GM12892 (cell line): ENCODE measurements around the gene SFRP2.

Experiments used
- DNase-seq: peaks from one replicate; pipeline ENCODE4 v3.0.0; 2011; ENCODE audit not compliant: insufficient read length
- FAIRE-seq: peaks from 2 replicates; lab custom pipeline; 2011; peaks lifted over from hg19 to GRCh38; lab: Jason Lieb, UNC
- POLR2A ChIP-seq: IDR thresholded peaks from 2 replicates; pipeline ENCODE4 v1.6.1; 2011; ENCODE audit warnings: low read depth, low read length, control low read depth
- POLR2AphosphoS5 ChIP-seq: IDR thresholded peaks from 2 replicates; pipeline ENCODE4 v1.6.1; 2011; ENCODE audit warnings: low read depth, low read length, control low read depth
- TAF1 ChIP-seq: IDR thresholded peaks from 2 replicates; pipeline ENCODE4 v1.6.1; 2011; ENCODE audit warnings: low read depth, mild to moderate bottlenecking, control low read depth, low read length, borderline replicate concordance

The SFRP2 gene

GRCh38 chr4:153782581-153782980 is 6.3 kb downstream of the SFRP2 start:
- FAIRE-seq = no peak
- TF ChIP-seq TAF1 = no peak
- TF ChIP-seq POLR2A = no peak
- no peak for TF ChIP-seq POLR2AphosphoS5
- DNase-seq = no peak

- TF ChIP-seq POLR2AphosphoS5 (no peak), TAF1 (no peak), POLR2A (no peak)
Observed at GRCh38 chr4:153781717-153782416, 7.0 kb downstream of the SFRP2 start.

GRCh38 chr4:153781280-153781679 is 7.6 kb downstream of the SFRP2 start:
- TF ChIP-seq POLR2AphosphoS5 (no peak), POLR2A (no peak), TAF1 (no peak)
- FAIRE-seq = no peak
- no peak for DNase-seq

More at GRCh38 chr4:153781717-153782416, 7.0 kb downstream of the SFRP2 start:
- DNase-seq (no peak), FAIRE-seq (peak; percentile 38)

DNA sequence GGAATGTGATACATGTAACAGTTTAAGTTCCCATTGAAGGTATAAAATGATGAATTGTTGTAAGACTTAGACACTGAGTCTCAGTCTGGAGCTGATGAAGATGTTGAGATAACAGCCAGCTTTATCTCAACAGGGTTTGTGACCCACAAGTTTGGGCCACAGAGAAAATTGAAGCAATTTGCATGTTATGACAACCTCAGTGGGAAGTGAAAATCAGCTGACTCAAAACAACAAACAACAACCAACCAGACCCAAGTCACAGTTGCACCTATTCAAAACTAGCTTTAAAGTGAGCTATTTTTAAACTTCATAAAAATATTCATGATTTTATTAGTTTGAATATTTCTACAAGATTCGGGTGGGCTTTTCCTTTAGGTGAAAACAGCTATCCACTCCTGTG is 8.0 kb downstream of the SFRP2 start:
- DNase-seq (no peak), FAIRE-seq (peak; percentile 14)
- no peak for TF ChIP-seq TAF1
- no peak for TF ChIP-seq POLR2AphosphoS5
- TF ChIP-seq POLR2A = no peak

- TF ChIP-seq TAF1 (no peak), POLR2AphosphoS5 (no peak), POLR2A (no peak)
- FAIRE-seq = no peak
- no peak for DNase-seq
Observed at GRCh38 chr4:153780221-153780620, 8.7 kb downstream of the SFRP2 start.

- DNase-seq (no peak), FAIRE-seq (no peak)
- TF ChIP-seq POLR2AphosphoS5 (no peak), POLR2A (no peak), TAF1 (no peak)
Observed at GRCh38 chr4:153778383-153778782, 10.5 kb downstream of the SFRP2 start.

- DNase-seq = no peak
- no peak for FAIRE-seq
- no peak for TF ChIP-seq TAF1
- no peak for TF ChIP-seq POLR2AphosphoS5
- no peak for TF ChIP-seq POLR2A
Observed at GRCh38 chr4:153777421-153777820, 11.5 kb downstream of the SFRP2 start.

GRCh38 chr4:153776601-153777000 is 12.3 kb downstream of the SFRP2 start:
- no peak for FAIRE-seq

DNA sequence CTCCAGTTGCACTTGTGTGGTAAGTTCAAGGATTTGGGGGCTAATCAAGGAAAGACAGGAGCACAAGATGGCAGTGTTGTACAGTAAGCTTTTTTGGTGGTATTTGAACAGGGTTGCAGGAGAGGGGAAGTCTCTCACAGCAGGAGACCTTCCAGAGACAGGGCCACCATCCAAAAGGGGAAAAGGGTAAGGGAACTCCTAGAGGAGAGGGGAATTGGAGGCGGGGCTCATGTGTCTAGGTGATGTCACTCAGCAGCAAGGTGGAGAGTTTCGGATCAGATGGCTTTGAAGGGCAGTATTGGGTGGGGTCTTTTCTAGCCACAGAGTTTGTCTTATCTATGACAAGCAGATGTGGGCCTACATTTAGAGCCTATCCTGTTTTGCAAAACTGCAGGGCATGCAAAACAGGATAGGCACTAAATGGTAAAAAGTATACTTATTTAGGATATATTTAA is 15.6 kb downstream of the SFRP2 start:
- TF ChIP-seq POLR2AphosphoS5 (no peak), POLR2A (no peak), TAF1 (no peak)
- no peak for DNase-seq
- no peak for FAIRE-seq

More at GRCh38 chr4:153776601-153777000, 12.3 kb downstream of the SFRP2 start:
- no peak for DNase-seq
- no peak for TF ChIP-seq POLR2AphosphoS5
- no peak for TF ChIP-seq POLR2A
- no peak for TF ChIP-seq TAF1

DNA sequence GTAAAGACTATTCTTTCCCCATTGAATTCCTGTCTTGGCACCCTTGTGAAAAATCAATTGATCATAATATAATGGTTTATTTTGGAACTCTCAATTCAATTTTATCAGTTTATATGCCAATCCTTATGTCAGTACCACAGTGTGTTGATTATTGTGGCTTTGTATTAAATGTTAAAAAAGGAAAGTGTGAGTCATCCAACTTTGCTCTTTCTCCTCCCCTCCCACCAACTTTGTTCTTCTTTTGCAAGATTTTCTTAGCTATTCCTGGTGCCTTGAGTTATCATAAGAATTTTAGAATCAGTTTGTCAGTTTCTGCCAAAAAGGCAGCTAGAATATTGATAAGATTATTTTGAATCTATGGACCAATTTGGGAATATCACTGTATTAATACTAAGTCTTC is 17.8 kb downstream of the SFRP2 start:
- DNase-seq = no peak
- TF ChIP-seq TAF1 (no peak), POLR2A (no peak), POLR2AphosphoS5 (no peak)
- no peak for FAIRE-seq

GRCh38 chr4:153766758-153767157 is 22.1 kb downstream of the SFRP2 start:
- DNase-seq = no peak
- FAIRE-seq = no peak
- TF ChIP-seq POLR2AphosphoS5 (no peak), POLR2A (no peak), TAF1 (no peak)

DNA sequence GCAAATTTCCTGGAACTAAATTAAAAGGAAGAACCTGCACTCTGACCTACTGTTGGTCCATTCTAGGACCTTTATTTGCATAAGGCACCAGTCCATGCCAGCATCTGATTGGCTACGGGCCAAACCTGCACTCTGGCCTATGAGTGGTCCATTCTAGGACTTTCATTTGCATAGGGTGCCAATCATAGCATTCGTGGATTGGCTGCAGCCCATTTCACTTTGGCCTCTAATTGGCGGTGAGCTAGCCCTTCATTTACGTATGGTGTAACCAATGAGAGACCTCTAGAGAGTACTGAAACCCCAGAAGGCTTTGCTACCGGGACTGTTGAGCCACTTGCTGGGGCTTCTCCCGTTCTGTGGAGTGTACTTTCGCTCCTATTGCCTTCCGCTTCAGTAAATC is 23.0 kb downstream of the SFRP2 start:
- DNase-seq (no peak), FAIRE-seq (no peak)
- no peak for TF ChIP-seq POLR2A
- no peak for TF ChIP-seq POLR2AphosphoS5
- no peak for TF ChIP-seq TAF1

DNA sequence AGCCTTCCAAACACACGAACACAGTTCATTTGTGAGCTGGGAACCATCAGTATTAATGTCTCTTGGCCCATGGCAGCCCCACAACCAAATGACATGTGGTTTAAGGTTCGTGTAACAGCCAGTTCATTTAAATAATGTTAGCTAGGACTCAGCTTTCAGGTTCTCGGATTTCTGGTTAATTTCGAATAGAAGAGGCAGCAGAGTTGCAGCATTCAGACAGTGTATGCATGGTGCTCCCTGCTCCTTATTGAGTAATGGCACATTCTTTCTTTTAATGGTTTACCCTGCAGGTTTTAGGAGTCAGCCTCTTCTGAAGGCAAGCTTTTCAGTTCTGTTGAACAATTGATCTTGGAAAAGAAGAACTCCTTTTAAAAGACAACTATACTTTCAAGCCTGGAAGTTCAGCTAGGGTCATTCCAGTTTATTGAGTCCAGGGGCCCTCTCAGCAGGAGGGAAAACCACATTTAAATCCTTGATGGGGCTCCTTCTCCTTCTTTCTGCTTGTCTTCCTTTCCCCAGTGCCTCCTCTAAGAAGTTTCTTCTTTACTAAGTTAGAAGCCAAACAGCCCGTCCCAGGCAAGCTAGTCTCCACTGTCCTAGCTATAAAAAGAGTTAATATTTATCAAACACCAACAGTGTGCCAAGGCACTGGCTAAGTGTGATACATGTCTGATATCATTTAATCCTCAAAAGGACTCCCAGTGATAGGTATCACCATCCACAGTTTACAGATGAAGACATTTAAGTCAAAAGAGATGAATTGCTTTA is 24.1 kb downstream of the SFRP2 start:
- TF ChIP-seq POLR2A (no peak), POLR2AphosphoS5 (no peak), TAF1 (no peak)
- FAIRE-seq (no peak), DNase-seq (no peak)
